ENCODE measurements around the gene NDUFC1.

The NDUFC1 gene

DNA sequence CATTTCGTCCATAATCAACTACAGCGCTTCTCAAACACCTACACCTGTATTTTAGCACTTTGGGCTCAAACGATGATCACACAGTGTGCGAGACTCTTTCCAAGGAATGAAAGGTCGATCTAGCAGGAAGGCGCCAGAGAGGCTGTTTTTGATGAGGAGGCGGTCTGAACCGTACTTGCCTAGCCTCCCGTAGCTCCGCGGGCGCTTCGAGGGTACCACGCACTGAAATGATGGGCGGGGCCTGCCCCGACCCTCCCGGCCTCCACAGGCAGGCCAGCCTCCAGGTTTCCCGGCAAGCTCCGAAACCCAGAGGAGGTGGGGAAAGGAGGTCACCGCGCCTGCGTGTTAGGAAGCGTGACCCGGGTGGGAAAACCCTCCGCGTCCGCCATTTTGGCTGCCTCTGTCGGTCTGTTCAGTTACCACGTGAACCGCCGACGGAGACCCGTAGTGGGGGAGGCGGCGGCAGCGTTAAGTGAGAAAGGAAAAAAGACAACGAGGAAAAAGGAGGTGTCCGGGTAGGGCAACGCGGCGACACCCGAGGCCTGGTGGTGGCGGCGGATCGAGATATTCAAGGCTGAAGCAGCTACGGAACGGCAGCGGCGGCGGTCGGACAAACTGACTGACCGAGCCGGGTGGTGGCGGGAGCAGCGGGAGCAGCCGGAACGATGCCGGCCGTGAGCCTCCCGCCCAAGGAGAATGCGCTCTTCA, 1.0 kb downstream of the NDUFC1 start, which contains the start of gene NAA15:
Gene NAA15 (plus strand): TSS at position 393 of the 708 bp plus-strand sequence. CDS start 273 bp downstream, at position 666.
- peak within 1 kb of the TSS; percentile 96 for H3K4me3 ChIP-seq (ENCODE audit: low read depth, low read length)
- H3K27ac ChIP-seq = peak within 1 kb of the TSS; percentile 94
- no peaks in the 10 kb centered on the region for H3K27me3 ChIP-seq (ENCODE audit: insufficient read depth, low read depth, severe bottlenecking)
- TF ChIP-seq, protein P1, sequence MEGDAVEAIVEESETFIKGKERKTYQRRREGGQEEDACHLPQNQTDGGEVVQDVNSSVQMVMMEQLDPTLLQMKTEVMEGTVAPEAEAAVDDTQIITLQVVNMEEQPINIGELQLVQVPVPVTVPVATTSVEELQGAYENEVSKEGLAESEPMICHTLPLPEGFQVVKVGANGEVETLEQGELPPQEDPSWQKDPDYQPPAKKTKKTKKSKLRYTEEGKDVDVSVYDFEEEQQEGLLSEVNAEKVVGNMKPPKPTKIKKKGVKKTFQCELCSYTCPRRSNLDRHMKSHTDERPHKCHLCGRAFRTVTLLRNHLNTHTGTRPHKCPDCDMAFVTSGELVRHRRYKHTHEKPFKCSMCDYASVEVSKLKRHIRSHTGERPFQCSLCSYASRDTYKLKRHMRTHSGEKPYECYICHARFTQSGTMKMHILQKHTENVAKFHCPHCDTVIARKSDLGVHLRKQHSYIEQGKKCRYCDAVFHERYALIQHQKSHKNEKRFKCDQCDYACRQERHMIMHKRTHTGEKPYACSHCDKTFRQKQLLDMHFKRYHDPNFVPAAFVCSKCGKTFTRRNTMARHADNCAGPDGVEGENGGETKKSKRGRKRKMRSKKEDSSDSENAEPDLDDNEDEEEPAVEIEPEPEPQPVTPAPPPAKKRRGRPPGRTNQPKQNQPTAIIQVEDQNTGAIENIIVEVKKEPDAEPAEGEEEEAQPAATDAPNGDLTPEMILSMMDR (IDR thresholded peaks at IDR 0.05; ENCODE audit: low read depth, low read length) = no peak
- DNase-seq = peak; percentile 100
- H3K36me3 ChIP-seq = peaks cover 40% of the 10 kb centered on the region
- H3K9me3 ChIP-seq (ENCODE audit: severe bottlenecking) = peaks cover 3% of the 10 kb centered on the region

DNA sequence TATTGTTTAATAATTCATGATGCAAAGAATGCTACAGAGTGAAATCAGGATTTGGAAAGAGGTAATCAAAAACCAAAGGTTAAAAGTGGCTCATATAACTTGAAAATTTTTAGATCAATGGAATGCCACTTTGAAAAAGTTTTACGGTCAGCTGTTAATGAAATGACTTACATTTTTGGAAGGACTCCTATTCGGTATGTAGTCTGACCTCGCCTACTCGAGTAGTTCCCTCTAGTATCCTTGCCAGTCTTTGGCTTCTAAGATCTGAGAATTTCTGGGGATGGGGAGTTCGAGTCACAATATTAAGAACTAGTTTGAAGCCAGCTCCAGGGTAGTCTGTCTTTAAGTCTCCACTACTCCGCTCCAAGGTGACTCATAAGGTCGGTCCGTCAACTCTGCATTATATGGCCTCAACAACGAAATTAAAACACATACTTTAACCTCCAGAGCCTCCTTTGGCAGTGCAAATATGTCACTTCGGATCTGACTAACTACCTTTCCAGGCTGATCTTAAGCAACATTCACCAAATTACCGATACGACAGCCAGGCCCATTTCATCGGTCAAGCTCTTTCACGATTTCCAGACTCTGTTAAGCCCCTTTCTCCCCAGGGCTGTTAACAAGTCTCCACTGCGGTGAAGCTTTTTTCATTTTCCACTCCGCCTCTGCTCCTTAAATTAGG, 1.7 kb downstream of the NDUFC1 start:
- peak overlapping the region; percentile 96 for H3K4me3 ChIP-seq (ENCODE audit: low read depth, low read length)

DNA sequence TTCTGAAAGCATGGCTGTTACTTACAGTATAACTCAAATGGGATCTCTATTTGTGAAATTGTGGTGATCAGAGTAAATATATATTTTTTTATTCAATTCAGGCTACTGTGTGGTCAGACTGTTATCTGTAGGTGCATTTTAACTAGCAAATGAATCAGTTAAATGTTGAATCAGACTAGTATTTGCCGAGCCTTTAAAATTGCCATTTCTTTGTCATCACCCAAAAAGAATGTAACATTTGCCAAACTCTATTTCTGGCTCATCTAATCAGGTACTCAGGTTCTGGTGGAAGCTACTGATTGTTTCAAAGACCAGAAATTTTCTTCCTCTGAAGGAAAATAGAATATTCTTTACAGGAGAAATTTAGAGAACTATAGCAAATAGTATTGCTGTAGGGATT, 2.7 kb downstream of the NDUFC1 start:
- H3K27ac ChIP-seq = no peak overlapping the region
- TF ChIP-seq, protein P1 (IDR thresholded peaks at IDR 0.05; ENCODE audit: low read depth, low read length) = no peak
- H3K9me3 ChIP-seq (ENCODE audit: severe bottlenecking) = peaks cover under 1% of the 10 kb centered on the region
- DNase-seq = no peak
- H3K4me3 ChIP-seq (ENCODE audit: low read depth, low read length) = no peak overlapping the region
- no peaks in the 10 kb centered on the region for H3K27me3 ChIP-seq (ENCODE audit: insufficient read depth, low read depth, severe bottlenecking)
- peaks cover 26% of the 10 kb centered on the region for H3K36me3 ChIP-seq

More for the DNA sequence above, 1.7 kb downstream of the NDUFC1 start:
- DNase-seq = no peak
- TF ChIP-seq, protein P1 (IDR thresholded peaks at IDR 0.05; ENCODE audit: low read depth, low read length) = no peak
- no peaks in the 10 kb centered on the region for H3K27me3 ChIP-seq (ENCODE audit: insufficient read depth, low read depth, severe bottlenecking)
- H3K36me3 ChIP-seq = peaks cover 33% of the 10 kb centered on the region
- H3K9me3 ChIP-seq (ENCODE audit: severe bottlenecking) = peaks cover 3% of the 10 kb centered on the region
- peak overlapping the region; percentile 94 for H3K27ac ChIP-seq

DNA sequence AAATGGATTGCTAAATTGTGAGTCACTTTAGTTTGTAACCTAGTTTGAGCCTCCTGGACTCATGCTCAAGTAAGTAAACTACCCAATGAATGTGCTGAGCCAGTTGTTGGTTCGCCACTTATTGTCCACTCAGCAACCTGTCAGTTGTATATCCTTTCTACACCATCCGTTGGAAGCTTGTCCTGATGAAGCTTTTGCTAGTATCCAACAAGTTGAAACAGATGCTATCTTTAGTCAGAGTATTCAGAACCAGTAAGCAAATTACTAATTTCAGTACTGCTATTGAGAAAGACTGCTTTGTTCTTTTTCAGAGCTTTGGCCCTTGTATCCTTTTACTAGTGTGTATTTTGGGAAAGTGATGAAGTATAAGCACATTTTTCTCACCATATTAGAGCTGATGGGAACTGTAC, 5.3 kb downstream of the NDUFC1 start:
- Histone ChIP-seq H3K36me3 (peaks cover 28% of the 10 kb centered on the region), H3K4me3 (ENCODE audit: low read depth, low read length) (no peak overlapping the region), H3K9me3 (ENCODE audit: severe bottlenecking) (no peaks in the 10 kb centered on the region), H3K27me3 (ENCODE audit: insufficient read depth, low read depth, severe bottlenecking) (no peaks in the 10 kb centered on the region), H3K27ac (no peak overlapping the region)
- TF ChIP-seq, protein P1 (IDR thresholded peaks at IDR 0.05; ENCODE audit: low read depth, low read length) = no peak
- no peak for DNase-seq

DNA sequence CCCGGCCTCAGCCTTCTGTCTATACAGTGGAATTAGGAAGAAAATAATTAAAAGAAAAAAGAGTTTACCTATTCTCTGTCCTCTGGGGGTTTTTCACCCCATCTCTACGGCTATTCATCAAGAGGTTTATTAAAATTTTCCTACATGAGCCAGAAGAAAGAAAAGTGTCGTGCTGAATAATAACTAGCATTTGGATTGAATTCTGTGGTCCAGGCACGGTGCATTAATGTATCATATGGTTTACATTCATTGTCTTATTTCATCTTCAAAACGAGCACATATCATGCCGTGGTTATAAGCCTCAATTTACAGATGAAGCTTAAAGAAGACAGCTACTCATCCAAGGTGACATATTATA, 6.4 kb downstream of the NDUFC1 start:
- Histone ChIP-seq H3K27ac (peak overlapping the region; percentile 91), H3K36me3 (peaks cover 30% of the 10 kb centered on the region), H3K27me3 (ENCODE audit: insufficient read depth, low read depth, severe bottlenecking) (no peaks in the 10 kb centered on the region), H3K9me3 (ENCODE audit: severe bottlenecking) (no peaks in the 10 kb centered on the region), H3K4me3 (ENCODE audit: low read depth, low read length) (peak overlapping the region; percentile 86)
- TF ChIP-seq, protein P1 (IDR thresholded peaks at IDR 0.05; ENCODE audit: low read depth, low read length) = no peak
- DNase-seq = no peak

All from WERI-Rb-1 (cell line).